CD4-positive, alpha-beta T cell treated with Interleukin-12 subunit alpha and Interleukin-12 subunit beta, for 1 hour (primary cell): ENCODE measurements around the gene KCNJ18.
"Not testable (repeated sequence)": the region's sequence is repeated elsewhere in the genome, so short reads cannot be mapped to it uniquely, and the experiment has no call there.

Experiments used
- DNase-seq: peaks from one replicate; pipeline ENCODE4 v3.0.0-alpha.2; 2020

The KCNJ18 gene

GRCh38 chr17:21705021-21705601 is 12.8 kb downstream of the KCNJ18 start:
- DNase-seq, result no peak

- DNase-seq, result not testable (repeated sequence)
Measured at GRCh38 chr17:21705746-21706145, 13.4 kb downstream of the KCNJ18 start.

- not testable (repeated sequence) for DNase-seq
Measured at GRCh38 chr17:21706546-21706945, 14.2 kb downstream of the KCNJ18 start.

- not testable (repeated sequence) for DNase-seq
Measured at GRCh38 chr17:21707131-21707530, 14.8 kb downstream of the KCNJ18 start.

- DNase-seq, result not testable (repeated sequence)
Measured at GRCh38 chr17:21707711-21708611, 15.6 kb downstream of the KCNJ18 start.

- not testable (repeated sequence) for DNase-seq
Measured at GRCh38 chr17:21708612-21709535, 16.6 kb downstream of the KCNJ18 start.

GRCh38 chr17:21709994-21710393 is 17.7 kb downstream of the KCNJ18 start:
- DNase-seq, result not testable (repeated sequence)

GRCh38 chr17:21710486-21710885 is 18.2 kb downstream of the KCNJ18 start:
- DNase-seq, result not testable (repeated sequence)

- no peak for DNase-seq
Measured at GRCh38 chr17:21711182-21711581, 18.9 kb downstream of the KCNJ18 start.

GRCh38 chr17:21713020-21713419 is 20.7 kb downstream of the KCNJ18 start:
- not testable (repeated sequence) for DNase-seq

- not testable (repeated sequence) for DNase-seq
Measured at GRCh38 chr17:21713631-21714030, 21.3 kb downstream of the KCNJ18 start.

GRCh38 chr17:21714676-21715075 is 22.4 kb downstream of the KCNJ18 start:
- not testable (repeated sequence) for DNase-seq

- not testable (repeated sequence) for DNase-seq
Measured at GRCh38 chr17:21715877-21716276, 23.6 kb downstream of the KCNJ18 start.

- not testable (repeated sequence) for DNase-seq
Measured at GRCh38 chr17:21718971-21719370, 26.6 kb downstream of the KCNJ18 start.

- DNase-seq, result not testable (repeated sequence)
Measured at GRCh38 chr17:21719511-21720226, 27.3 kb downstream of the KCNJ18 start.

- not testable (repeated sequence) for DNase-seq
Measured at GRCh38 chr17:21720566-21720965, 28.2 kb downstream of the KCNJ18 start.

- not testable (repeated sequence) for DNase-seq
Measured at GRCh38 chr17:21722268-21722667, 29.9 kb downstream of the KCNJ18 start.

GRCh38 chr17:21724216-21725006 is 32.1 kb downstream of the KCNJ18 start:
- not testable (repeated sequence) for DNase-seq

GRCh38 chr17:21731076-21731475 is 38.8 kb downstream of the KCNJ18 start:
- not testable (repeated sequence) for DNase-seq

GRCh38 chr17:21733931-21734330 is 41.6 kb downstream of the KCNJ18 start:
- not testable (repeated sequence) for DNase-seq

GRCh38 chr17:21735814-21736213 is 43.5 kb downstream of the KCNJ18 start:
- DNase-seq, result not testable (repeated sequence)
